ENCODE data around the gene TTC3. TPM values are rescaled to one million over a fixed set of nuclear protein-coding genes. Genes with fewer than 3 reads are reported as not detected.

Gene TTC3
- total and polyA plus RNA-seq, 2 of the 13 experiments (the other 11 are each of a cell fraction or from before 2014, with no cell fraction given) = 55.7 to 108 TPM

- TF ChIP-seq ZNF512 (CRISPR knock-in tag; IDR thresholded peaks at IDR 0.05) = no peak
Measured at GRCh38 chr21:37076087-37076850, 3.2 kb downstream of the TTC3 start (continued).

GRCh38 chr21:37077403-37077802 is 4.3 kb downstream of the TTC3 start:
- ATAC-seq (no peak), FAIRE-seq (no peak), DNase-seq (ENCODE audit: low spot score) (no peak)
- CTCF ChIA-PET (ENCODE audit: low intra/inter-chr PET ratio, low total read pairs) = no interaction called here
- POLR2A ChIA-PET = no interaction called here
- in situ Hi-C loops (cut with HindIII; ENCODE audit: extremely low pct_ligation_motif_present, low pct_unique_long_range_greater_than_20kb) (no loop called here), intact Hi-C loops (cut with micrococcal nuclease; ENCODE audit: unreplicated experiment) (no loop called here)
- no TSS peak for BruUV-seq (replicated peaks)
- no peaks in the 10 kb centered on the region; a peak in 1 of 5 replicates for H3K27me3 ChIP-seq (ENCODE audit: control insufficient read depth in 1 of 2, insufficient read depth in 2 of 2, low read length in 2 of 2)
- H3K4me1 ChIP-seq (ENCODE audit: insufficient read depth, low read length) = peaks cover 58% of the 10 kb centered on the region
- no peak overlapping the region for H3K9ac ChIP-seq (ENCODE audit: insufficient read depth, low read depth, low read length)
- no peak overlapping the region for H2AFZ ChIP-seq (ENCODE audit: low read length)
- no peaks in the 10 kb centered on the region for H3K9me3 ChIP-seq (ENCODE audit: low read length)
- H3K4me2 ChIP-seq (ENCODE audit: low read depth, low read length) = peak overlapping the region; percentile 33
- peak overlapping the region; percentile 21 for H3K27ac ChIP-seq (ENCODE audit: extremely low read length, insufficient read depth, low read length)
- H3K79me2 ChIP-seq (ENCODE audit: insufficient read depth, low read length) = peaks cover 89% of the 10 kb centered on the region
- peaks cover 44% of the 10 kb centered on the region for H4K20me1 ChIP-seq (ENCODE audit: insufficient read depth, low read length)
- H3K36me3 ChIP-seq (replicated peaks in 1 of 2; ENCODE audit: control insufficient read depth in 1 of 2, insufficient read depth in 2 of 2, low read length in 2 of 2) = no peaks in the 10 kb centered on the region
- H3K4me3 ChIP-seq (replicated peaks in 1 of 3; ENCODE audit: insufficient read depth in 1 of 3, low read depth in 2 of 3, low read length in 3 of 3) = no peak overlapping the region; a peak in 1 of 6 replicates
- WGBS (ENCODE audit: low lambda C conversion rate) = 89% methylated on average over 1 of the region's 1 CpG
- peak; percentile 73 for TF ChIP-seq ZNF629 (CRISPR knock-in tag; conservative IDR thresholded peaks at IDR 0.05)
- no peak for TF ChIP-seq U2AF1 (optimal IDR thresholded peaks at IDR 0.05; ENCODE audit: low read depth, low read length)
- TF ChIP-seq SIN3A (IDR thresholded peaks at IDR 0.05; ENCODE audit: borderline replicate concordance, low read depth, low read length) = no peak
- TF ChIP-seq TARDBP (CRISPR knock-in tag; IDR thresholded peaks at IDR 0.05) = no peak
- no peak for TF ChIP-seq ELK4 (CRISPR knock-in tag; IDR thresholded peaks at IDR 0.05; ENCODE audit: borderline replicate concordance)
- no peak for TF ChIP-seq CREBL2 (CRISPR knock-in tag; IDR thresholded peaks at IDR 0.05; ENCODE audit: borderline replicate concordance)
- TF ChIP-seq MYPOP (CRISPR knock-in tag; IDR thresholded peaks at IDR 0.05) = no peak
- TF ChIP-seq YY1 (IDR thresholded peaks at IDR 0.05; ENCODE audit: insufficient read depth, insufficient replicate concordance, low read depth, low read length) = no peak
- TF ChIP-seq ARID5B (CRISPR knock-in tag; IDR thresholded peaks at IDR 0.05) = 0 out of 2 replicates have a peak, but pooled peaks have one; percentile 25
- TF ChIP-seq SPEN (CRISPR knock-in tag; IDR thresholded peaks at IDR 0.05; ENCODE audit: low read depth) = no peak
- TF ChIP-seq RAD21 (CRISPR knock-in tag; IDR thresholded peaks at IDR 0.05) = no peak
- no peak for TF ChIP-seq ATF5 (CRISPR knock-in tag; IDR thresholded peaks at IDR 0.05; ENCODE audit: low read depth)

All from HepG2 (cell line).